ENCODE data around the gene ATP5PD.

ATP5PD gene

DNA sequence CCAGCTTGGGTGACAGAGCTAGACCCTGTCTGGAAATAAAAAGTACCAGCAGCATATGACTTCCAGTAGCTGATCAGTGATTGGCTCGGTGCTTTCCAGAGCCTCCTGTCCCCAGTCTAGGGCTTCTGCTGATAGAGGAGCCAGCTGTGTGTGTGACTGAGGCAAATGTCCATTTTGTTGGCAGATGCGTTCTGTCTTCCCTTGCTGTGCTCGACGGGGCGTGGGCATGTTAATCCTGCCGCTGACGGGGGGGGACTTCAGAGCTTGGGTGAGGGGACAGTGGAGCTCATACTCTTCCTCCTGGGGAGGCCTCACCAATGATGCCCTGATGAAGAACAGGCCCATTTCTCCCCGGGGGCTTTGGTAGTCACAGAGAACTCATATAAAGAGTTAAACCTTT lies 14.8 kb upstream of the ATP5PD start:
- Histone ChIP-seq H3K9ac (ENCODE audit: low read length) (no peak overlapping the region), H3K4me1 (ENCODE audit: low read length) (no peaks in the 10 kb centered on the region), H3K36me3 (replicated peaks; ENCODE audit: low read depth, low read length) (peaks cover 10% of the 10 kb centered on the region), H3K9me3 (ENCODE audit: insufficient read depth, low read length) (no peaks in the 10 kb centered on the region), H3K27ac (ENCODE audit: low read length) (no peak overlapping the region), H3K4me3 (ENCODE audit: low read length) (no peak overlapping the region), H2AFZ (ENCODE audit: low read depth, low read length) (no peak overlapping the region), H3K4me2 (ENCODE audit: low read length) (no peak overlapping the region), H3K79me2 (ENCODE audit: low read length) (no peaks in the 10 kb centered on the region), H4K20me1 (ENCODE audit: insufficient read depth, low read length) (no peaks in the 10 kb centered on the region), H3K27me3 (ENCODE audit: low read depth, low read length) (no peaks in the 10 kb centered on the region)
- TF ChIP-seq, protein P1, sequence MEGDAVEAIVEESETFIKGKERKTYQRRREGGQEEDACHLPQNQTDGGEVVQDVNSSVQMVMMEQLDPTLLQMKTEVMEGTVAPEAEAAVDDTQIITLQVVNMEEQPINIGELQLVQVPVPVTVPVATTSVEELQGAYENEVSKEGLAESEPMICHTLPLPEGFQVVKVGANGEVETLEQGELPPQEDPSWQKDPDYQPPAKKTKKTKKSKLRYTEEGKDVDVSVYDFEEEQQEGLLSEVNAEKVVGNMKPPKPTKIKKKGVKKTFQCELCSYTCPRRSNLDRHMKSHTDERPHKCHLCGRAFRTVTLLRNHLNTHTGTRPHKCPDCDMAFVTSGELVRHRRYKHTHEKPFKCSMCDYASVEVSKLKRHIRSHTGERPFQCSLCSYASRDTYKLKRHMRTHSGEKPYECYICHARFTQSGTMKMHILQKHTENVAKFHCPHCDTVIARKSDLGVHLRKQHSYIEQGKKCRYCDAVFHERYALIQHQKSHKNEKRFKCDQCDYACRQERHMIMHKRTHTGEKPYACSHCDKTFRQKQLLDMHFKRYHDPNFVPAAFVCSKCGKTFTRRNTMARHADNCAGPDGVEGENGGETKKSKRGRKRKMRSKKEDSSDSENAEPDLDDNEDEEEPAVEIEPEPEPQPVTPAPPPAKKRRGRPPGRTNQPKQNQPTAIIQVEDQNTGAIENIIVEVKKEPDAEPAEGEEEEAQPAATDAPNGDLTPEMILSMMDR (IDR thresholded peaks at IDR 0.05; ENCODE audit: low read depth, low read length) = no peak
- no peak for TF ChIP-seq EZH2phosphoT487 (IDR thresholded peaks at IDR 0.05; ENCODE audit: low read depth)

DNA sequence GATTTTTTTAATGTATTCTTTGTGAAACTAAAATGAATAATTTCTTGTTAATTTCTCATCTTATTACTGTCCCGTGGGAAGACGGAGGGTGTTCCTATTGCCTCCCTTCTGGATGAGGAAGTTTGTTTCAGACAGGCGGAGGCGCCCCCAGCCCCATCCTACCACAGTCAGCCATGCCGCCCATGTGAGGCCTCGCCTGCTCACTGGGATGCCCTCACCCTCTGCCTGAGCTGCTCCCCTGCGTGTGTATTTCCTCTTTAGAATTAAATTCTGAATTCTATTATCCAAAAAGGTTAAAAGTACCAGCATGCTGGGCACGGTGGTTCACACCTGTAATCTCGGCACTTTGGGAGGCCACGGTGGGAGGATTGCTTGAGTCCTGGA lies 14.3 kb upstream of the ATP5PD start:
- H3K9ac ChIP-seq (ENCODE audit: low read length) = no peak overlapping the region
- H4K20me1 ChIP-seq (ENCODE audit: insufficient read depth, low read length) = no peaks in the 10 kb centered on the region
- H3K4me2 ChIP-seq (ENCODE audit: low read length) = no peak overlapping the region
- no peaks in the 10 kb centered on the region for H3K4me1 ChIP-seq (ENCODE audit: low read length)
- TF ChIP-seq, protein P1 (IDR thresholded peaks at IDR 0.05; ENCODE audit: low read depth, low read length) = no peak
- TF ChIP-seq EZH2phosphoT487 (IDR thresholded peaks at IDR 0.05; ENCODE audit: low read depth) = no peak
- no peaks in the 10 kb centered on the region for H3K27me3 ChIP-seq (ENCODE audit: low read depth, low read length)
- no peaks in the 10 kb centered on the region for H3K9me3 ChIP-seq (ENCODE audit: insufficient read depth, low read length)
- H2AFZ ChIP-seq (ENCODE audit: low read depth, low read length) = no peak overlapping the region
- peaks cover 10% of the 10 kb centered on the region for H3K36me3 ChIP-seq (replicated peaks; ENCODE audit: low read depth, low read length)
- no peak overlapping the region for H3K27ac ChIP-seq (ENCODE audit: low read length)
- no peak overlapping the region for H3K4me3 ChIP-seq (ENCODE audit: low read length)
- H3K79me2 ChIP-seq (ENCODE audit: low read length) = no peaks in the 10 kb centered on the region

DNA sequence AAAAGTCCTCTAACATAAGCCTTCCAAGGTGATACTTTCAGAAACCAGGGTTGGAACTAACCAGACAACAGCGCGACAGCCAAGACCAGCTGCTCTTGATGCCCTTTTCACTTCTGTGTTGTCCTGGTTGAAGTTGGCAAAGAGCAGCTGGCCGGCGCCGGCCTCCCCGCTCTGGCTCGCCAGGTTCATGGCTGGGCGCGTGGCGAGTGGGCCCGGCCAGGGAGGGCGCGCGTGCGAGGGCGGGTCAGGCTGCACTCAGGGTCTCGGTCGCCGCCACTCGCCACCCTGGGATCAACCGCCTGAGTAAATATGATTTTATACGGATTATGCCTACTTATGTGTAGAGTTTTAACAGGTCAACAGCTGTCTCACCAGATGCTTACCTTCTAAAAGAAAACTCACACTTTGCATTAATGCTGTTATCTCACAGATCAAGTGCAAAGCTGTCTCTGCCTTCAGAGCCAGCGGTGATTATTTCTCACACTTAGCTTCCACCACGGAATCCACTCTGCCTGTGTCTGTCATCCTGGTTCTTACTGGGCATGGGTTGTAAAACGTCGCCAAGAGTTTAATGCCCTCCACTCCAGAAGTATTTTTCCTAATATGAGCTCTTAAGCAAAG lies 13.8 kb upstream of the ATP5PD start:
- H3K36me3 ChIP-seq (replicated peaks; ENCODE audit: low read depth, low read length) = peaks cover 10% of the 10 kb centered on the region
- H3K27ac ChIP-seq (ENCODE audit: low read length) = no peak overlapping the region
- no peak overlapping the region for H3K4me3 ChIP-seq (ENCODE audit: low read length)
- H3K79me2 ChIP-seq (ENCODE audit: low read length) = no peaks in the 10 kb centered on the region
- TF ChIP-seq, protein P1 (IDR thresholded peaks at IDR 0.05; ENCODE audit: low read depth, low read length) = no peak
- TF ChIP-seq EZH2phosphoT487 (IDR thresholded peaks at IDR 0.05; ENCODE audit: low read depth) = no peak
- H2AFZ ChIP-seq (ENCODE audit: low read depth, low read length) = no peak overlapping the region
- no peaks in the 10 kb centered on the region for H3K27me3 ChIP-seq (ENCODE audit: low read depth, low read length)
- no peaks in the 10 kb centered on the region for H3K4me1 ChIP-seq (ENCODE audit: low read length)
- H3K4me2 ChIP-seq (ENCODE audit: low read length) = no peak overlapping the region
- no peaks in the 10 kb centered on the region for H3K9me3 ChIP-seq (ENCODE audit: insufficient read depth, low read length)
- no peak overlapping the region for H3K9ac ChIP-seq (ENCODE audit: low read length)
- H4K20me1 ChIP-seq (ENCODE audit: insufficient read depth, low read length) = no peaks in the 10 kb centered on the region

DNA sequence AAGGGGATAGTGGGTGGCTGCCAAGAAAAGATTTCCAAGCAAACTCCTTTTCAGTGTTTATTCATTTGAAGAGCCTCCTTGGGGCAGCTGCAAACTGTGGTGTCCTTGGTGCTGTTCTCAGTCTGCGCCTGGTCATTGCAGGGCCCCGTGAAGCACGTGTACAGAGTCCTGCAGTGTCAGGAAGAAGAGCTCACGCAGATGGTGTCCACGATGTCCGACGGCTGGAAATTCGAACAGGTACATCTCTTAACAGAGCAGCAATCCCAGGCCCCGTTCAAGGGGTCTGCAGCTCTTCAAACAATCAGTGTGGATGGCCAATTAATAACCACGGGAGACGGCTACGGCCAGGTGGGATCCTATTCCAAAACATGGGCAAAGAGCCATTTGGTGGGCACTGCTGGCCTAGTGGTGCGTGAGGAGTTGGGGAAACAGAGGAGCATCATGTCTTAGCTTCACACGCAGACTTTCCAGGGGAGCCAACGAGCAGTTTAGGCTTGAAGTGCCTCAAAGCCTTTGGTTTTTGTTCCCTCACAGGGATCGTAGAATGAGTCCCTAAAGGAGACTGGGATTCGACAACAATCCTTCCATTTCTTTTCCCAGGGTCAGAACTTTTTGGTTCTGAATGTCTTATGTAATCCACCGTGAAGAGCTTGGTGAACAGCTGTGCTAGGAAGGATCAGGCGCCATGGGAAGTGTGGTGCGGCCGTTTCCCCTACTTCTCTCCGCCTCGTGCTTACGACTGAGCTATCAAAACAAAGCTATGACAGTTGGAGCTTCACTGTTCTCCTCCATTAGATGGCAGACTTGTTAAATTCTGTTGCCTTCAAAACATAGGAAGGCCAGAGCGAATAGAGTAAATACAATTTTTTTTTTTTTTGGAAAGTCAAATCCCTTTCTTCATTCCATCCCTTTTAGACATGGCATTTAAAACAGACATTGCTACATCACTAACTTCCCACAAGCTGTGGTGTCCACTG lies 12.9 kb upstream of the ATP5PD start:
- TF ChIP-seq EZH2phosphoT487 (IDR thresholded peaks at IDR 0.05; ENCODE audit: low read depth) = no peak
- TF ChIP-seq, protein P1 (IDR thresholded peaks at IDR 0.05; ENCODE audit: low read depth, low read length) = peak; percentile 37
- Histone ChIP-seq H3K27me3 (ENCODE audit: low read depth, low read length) (no peaks in the 10 kb centered on the region), H3K9ac (ENCODE audit: low read length) (no peak overlapping the region), H3K9me3 (ENCODE audit: insufficient read depth, low read length) (no peaks in the 10 kb centered on the region), H3K4me2 (ENCODE audit: low read length) (no peak overlapping the region), H4K20me1 (ENCODE audit: insufficient read depth, low read length) (no peaks in the 10 kb centered on the region), H3K4me1 (ENCODE audit: low read length) (no peaks in the 10 kb centered on the region), H2AFZ (ENCODE audit: low read depth, low read length) (no peak overlapping the region), H3K4me3 (ENCODE audit: low read length) (no peak overlapping the region), H3K79me2 (ENCODE audit: low read length) (no peaks in the 10 kb centered on the region), H3K27ac (ENCODE audit: low read length) (no peak overlapping the region), H3K36me3 (replicated peaks; ENCODE audit: low read depth, low read length) (peaks cover 10% of the 10 kb centered on the region)

Measured in OCI-LY3 (cell line).